GM12875 (cell line): ENCODE measurements around the gene CELF3.

ENCODE experiments used
- H3K4me3 ChIP-seq: one replicate; pipeline ENCODE4 v1.5.1; 2011; ENCODE audit warnings: low read depth, low read length, control low read depth
- CTCF ChIP-seq: IDR thresholded peaks from 2 replicates; pipeline ENCODE4 v1.5.1; 2011; ENCODE audit warnings: low read depth, mild to moderate bottlenecking, control low read depth, inconsistent platforms, low read length, moderate library complexity, borderline replicate concordance; ENCODE audit not compliant: insufficient read depth

Gene CELF3

GRCh38 chr1:151653397-151653796 is 63.2 kb downstream of the CELF3 start:
- no peak overlapping the region for H3K4me3 ChIP-seq
- no peak for TF ChIP-seq CTCF
